Right atrium auricular region (tissue), 2 donors: ENCODE results near the gene PRR4. TPM values are rescaled to one million over a fixed set of nuclear protein-coding genes. Genes with fewer than 3 reads are reported as not detected.

Source experiments
- DNase-seq: peaks from one replicate; pipeline ENCODE4 v3.0.0-alpha.2; 2019; ENCODE audit warnings: low spot score
- H3K27ac ChIP-seq, 2 donors: fragments of 200-600 bp; sonication (generic); 1 replicate in 1 of 2; 2 replicates in 1 of 2; pipeline ENCODE4 v1.5.1; 2016 to 2019
- H3K27me3 ChIP-seq, 2 donors: fragments of 200-600 bp; sonication (generic); one replicate each; pipeline versions ENCODE4 v1.5.1 to v1.6.0; 2017 to 2019
- H3K36me3 ChIP-seq: fragments of 200-600 bp; sonication (generic); one replicate; pipeline ENCODE4 v1.5.1; 2016
- H3K4me1 ChIP-seq, 2 donors: fragments of 200-600 bp; sonication (generic); one replicate each; pipeline versions ENCODE4 v1.5.1 to v1.6.0; 2017 to 2019
- H3K4me3 ChIP-seq, 2 donors: fragments of 200-600 bp; sonication (generic); 1 replicate in 1 of 2; 2 replicates in 1 of 2; pipeline ENCODE4 v1.5.1; 2017 to 2019; ENCODE audit warnings: mild to moderate bottlenecking in 1 of 2, moderate library complexity in 1 of 2
- H3K9me3 ChIP-seq, 2 donors: fragments of 200-600 bp; sonication (generic); one replicate each; pipeline ENCODE4 v1.5.1; 2019
- total RNA-seq, 2 donors: library from RNA; depleted of rRNA; stranded (reverse); fragments of >200 nt; gene quantifications; one replicate each; pipeline ENCODE4 v1.1.0, GENCODE V29; 2016
- TF ChIP-seq, protein P1 (sequence below), 2 donors: fragments of 200-600 bp; sonication (generic); IDR thresholded peaks; one replicate each; pipeline ENCODE4 v1.5.1; 2019; ENCODE audit warnings: antibody characterized with exemption in 2 of 2

Gene PRR4
- total RNA-seq, 2 donors from 2014 or later = 1.6 TPM; not detected in 1

DNA sequence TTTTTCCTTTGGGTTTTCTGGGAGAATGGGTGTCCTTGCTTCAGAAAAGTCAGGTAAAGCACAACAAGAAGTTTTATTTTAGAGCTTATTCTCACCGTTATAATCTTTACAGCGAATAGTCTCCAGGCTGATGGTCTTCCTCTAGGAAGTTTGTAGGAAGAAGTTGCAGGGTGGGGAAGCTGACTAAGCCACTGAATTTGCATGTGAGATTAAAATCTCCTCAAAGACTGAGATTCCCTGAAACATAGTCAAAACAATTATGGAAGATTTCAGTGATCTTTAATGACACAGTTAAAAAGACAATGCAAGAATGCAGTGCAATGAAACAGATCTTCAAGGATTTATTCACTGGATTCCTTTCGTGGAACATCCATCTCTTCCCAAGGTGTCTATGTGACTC lies 24.3 kb downstream of the PRR4 start:
- no peak for DNase-seq
- no peaks in the 10 kb centered on the region for H3K27me3 ChIP-seq
- no peak overlapping the region for H3K4me3 ChIP-seq
- H3K27ac ChIP-seq = no peak overlapping the region
- H3K36me3 ChIP-seq = no peaks in the 10 kb centered on the region
- no peaks in the 10 kb centered on the region for H3K4me1 ChIP-seq
- no peaks in the 10 kb centered on the region for H3K9me3 ChIP-seq
- TF ChIP-seq, protein P1, sequence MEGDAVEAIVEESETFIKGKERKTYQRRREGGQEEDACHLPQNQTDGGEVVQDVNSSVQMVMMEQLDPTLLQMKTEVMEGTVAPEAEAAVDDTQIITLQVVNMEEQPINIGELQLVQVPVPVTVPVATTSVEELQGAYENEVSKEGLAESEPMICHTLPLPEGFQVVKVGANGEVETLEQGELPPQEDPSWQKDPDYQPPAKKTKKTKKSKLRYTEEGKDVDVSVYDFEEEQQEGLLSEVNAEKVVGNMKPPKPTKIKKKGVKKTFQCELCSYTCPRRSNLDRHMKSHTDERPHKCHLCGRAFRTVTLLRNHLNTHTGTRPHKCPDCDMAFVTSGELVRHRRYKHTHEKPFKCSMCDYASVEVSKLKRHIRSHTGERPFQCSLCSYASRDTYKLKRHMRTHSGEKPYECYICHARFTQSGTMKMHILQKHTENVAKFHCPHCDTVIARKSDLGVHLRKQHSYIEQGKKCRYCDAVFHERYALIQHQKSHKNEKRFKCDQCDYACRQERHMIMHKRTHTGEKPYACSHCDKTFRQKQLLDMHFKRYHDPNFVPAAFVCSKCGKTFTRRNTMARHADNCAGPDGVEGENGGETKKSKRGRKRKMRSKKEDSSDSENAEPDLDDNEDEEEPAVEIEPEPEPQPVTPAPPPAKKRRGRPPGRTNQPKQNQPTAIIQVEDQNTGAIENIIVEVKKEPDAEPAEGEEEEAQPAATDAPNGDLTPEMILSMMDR (IDR thresholded peaks at IDR 0.05) = no peak

DNA sequence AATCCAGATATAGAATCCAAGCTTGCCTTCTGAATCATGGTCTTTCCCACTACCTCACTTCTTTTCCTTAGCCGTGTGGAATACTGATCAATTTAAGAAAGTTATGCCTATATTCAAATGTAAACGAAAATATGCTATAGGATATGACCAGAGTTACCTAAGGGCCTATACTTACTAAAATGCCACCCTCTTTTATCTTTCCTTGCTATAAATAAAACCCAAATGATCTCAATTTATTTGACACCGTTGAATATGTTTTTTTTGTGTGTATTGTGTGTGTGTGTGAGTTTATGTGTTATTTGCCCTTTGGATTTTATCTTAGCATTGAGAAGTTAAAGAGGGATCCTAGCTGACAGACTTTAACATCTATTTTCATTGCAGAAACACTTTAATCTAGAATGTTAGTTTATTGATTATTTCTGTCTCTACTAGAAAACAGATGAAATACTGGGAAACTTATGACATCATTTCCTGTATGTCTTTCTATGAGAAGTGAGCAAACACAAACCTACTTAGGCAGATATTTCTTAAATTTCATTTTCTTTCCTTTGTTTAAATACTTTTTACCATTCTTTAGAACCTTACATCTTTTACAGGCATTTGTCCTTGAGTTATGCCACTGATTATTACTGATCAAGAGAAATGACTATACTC lies 37.3 kb downstream of the PRR4 start:
- DNase-seq = no peak
- TF ChIP-seq, protein P1 (IDR thresholded peaks at IDR 0.05) = no peak
- no peak overlapping the region for H3K4me3 ChIP-seq
- no peaks in the 10 kb centered on the region for H3K9me3 ChIP-seq
- H3K27ac ChIP-seq = no peak overlapping the region
- no peaks in the 10 kb centered on the region for H3K4me1 ChIP-seq
- no peaks in the 10 kb centered on the region for H3K36me3 ChIP-seq
- H3K27me3 ChIP-seq = no peaks in the 10 kb centered on the region

DNA sequence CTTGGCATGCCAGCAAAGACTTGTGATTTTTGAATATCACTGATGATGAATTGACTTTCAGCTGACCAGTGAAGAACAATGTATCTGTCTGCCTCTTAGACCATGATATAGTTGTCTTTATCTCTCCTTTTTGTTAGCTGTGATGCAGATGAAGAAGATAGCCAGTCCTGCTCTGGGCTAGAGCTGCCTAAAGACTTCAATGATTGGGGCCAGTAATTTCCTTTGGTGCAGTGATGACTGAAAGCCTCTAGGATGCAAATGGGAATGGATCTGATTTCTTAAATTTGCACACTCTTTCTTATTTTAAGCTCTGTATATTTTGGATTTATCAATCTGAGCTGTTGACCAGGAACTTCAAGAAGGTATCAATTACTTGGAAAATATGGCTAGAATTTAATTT lies 39.2 kb downstream of the PRR4 start, which contains the start of gene TAS2R9:
Gene TAS2R9 (minus strand): TSS at position 101 of the 400 bp plus-strand sequence. CDS start 93 bp downstream, at position 8.
- TF ChIP-seq, protein P1 (IDR thresholded peaks at IDR 0.05) = no peak
- no peak for DNase-seq
- H3K27me3 ChIP-seq = no peaks in the 10 kb centered on the region
- no peak within 1 kb of the TSS for H3K4me3 ChIP-seq
- H3K27ac ChIP-seq = no peak within 1 kb of the TSS
- H3K36me3 ChIP-seq = no peaks in the 10 kb centered on the region
- H3K9me3 ChIP-seq = no peaks in the 10 kb centered on the region
- H3K4me1 ChIP-seq = no peaks in the 10 kb centered on the region

GRCh38 chr12:10807186-10807585 lies 42.1 kb downstream of the PRR4 start, which contains the start of gene TAS2R8:
Gene TAS2R8 (minus strand): TSS chr12:10807286. CDS start chr12:10806980, 306 bp downstream.
- Histone ChIP-seq H3K4me1 (no peaks in the 10 kb centered on the region), H3K36me3 (no peaks in the 10 kb centered on the region), H3K9me3 (no peaks in the 10 kb centered on the region), H3K27me3 (no peaks in the 10 kb centered on the region), H3K4me3 (no peak within 1 kb of the TSS), H3K27ac (no peak within 1 kb of the TSS)
- TF ChIP-seq, protein P1 (IDR thresholded peaks at IDR 0.05) = no peak
- no peak for DNase-seq

- Histone ChIP-seq H3K36me3 (no peaks in the 10 kb centered on the region), H3K27ac (no peak within 1 kb of the TSS), H3K4me3 (no peak within 1 kb of the TSS), H3K4me1 (no peaks in the 10 kb centered on the region), H3K27me3 (no peaks in the 10 kb centered on the region), H3K9me3 (no peaks in the 10 kb centered on the region)
- TF ChIP-seq, protein P1 (IDR thresholded peaks at IDR 0.05) = no peak
- DNase-seq = no peak
These were observed 46.7 kb downstream of the PRR4 start, which contains the start of gene TAS2R7 for GRCh38 chr12:10802587-10802986. Gene TAS2R7 (minus strand): TSS chr12:10802627. CDS start chr12:10802570, 57 bp downstream.
